Neuronal stem cell (in vitro differentiated cells): ENCODE measurements around the gene GOLGA6L10.
"Not testable (repeated sequence)": the region's sequence is repeated elsewhere in the genome, so short reads cannot be mapped to it uniquely, and the experiment has no call there.

ENCODE experiments used
- DNase-seq: peaks from one replicate; pipeline ENCODE4 v3.0.0-alpha.2; 2013; ENCODE audit warnings: low spot score
- H2AFZ ChIP-seq: one replicate; pipeline ENCODE4 v1.6.1; 2013; ENCODE audit warnings: mild to moderate bottlenecking, low read length, inconsistent platforms
- H2AK5ac ChIP-seq: 2 replicates; pipeline ENCODE4 v1.6.1; 2013; ENCODE audit warnings: low read depth, mild to moderate bottlenecking, inconsistent platforms, low read length, moderate library complexity, mixed read lengths
- H2BK120ac ChIP-seq: 2 replicates; pipeline ENCODE4 v1.6.1; 2013; ENCODE audit warnings: low read depth, mild to moderate bottlenecking, inconsistent platforms, low read length, moderate library complexity, mixed read lengths
- H2BK12ac ChIP-seq: one replicate; pipeline ENCODE4 v1.6.1; 2013; ENCODE audit warnings: low read length, inconsistent platforms
- H2BK15ac ChIP-seq: 2 replicates; pipeline ENCODE4 v1.6.1; 2013; ENCODE audit warnings: mild to moderate bottlenecking, low read length, inconsistent platforms, mixed read lengths
- H2BK5ac ChIP-seq: one replicate; pipeline ENCODE4 v1.6.1; 2013; ENCODE audit warnings: inconsistent platforms, mild to moderate bottlenecking, low read length, moderate library complexity
- H3K14ac ChIP-seq: one replicate; pipeline ENCODE4 v1.6.1; 2013; ENCODE audit warnings: low read length, inconsistent platforms
- H3K18ac ChIP-seq: 2 replicates; pipeline ENCODE4 v1.6.1; 2013; ENCODE audit warnings: low read length, inconsistent platforms
- H3K23ac ChIP-seq: 2 replicates; pipeline ENCODE4 v1.6.1; 2013; ENCODE audit warnings: low read depth, mild to moderate bottlenecking, mixed read lengths, low read length, inconsistent platforms; ENCODE audit not compliant: poor library complexity
- H3K27ac ChIP-seq: replicated peaks from 3 replicates; pipeline ENCODE4 v1.5.1; 2013; ENCODE audit warnings: low read length, inconsistent platforms
- H3K27me3 ChIP-seq, 3 experiments: 2 replicates each; pipeline ENCODE4 v1.6.1; 2013; ENCODE audit warnings: low read length in 3 of 3, mild to moderate bottlenecking in 2 of 3, inconsistent platforms in 1 of 3, low read depth in 1 of 3, mixed read lengths in 1 of 3, moderate library complexity in 1 of 3; ENCODE audit not compliant: control insufficient read depth in 3 of 3, insufficient read depth in 3 of 3
- H3K36me3 ChIP-seq, 2 donors: replicated peaks in 1 of 2; 2 replicates each; pipeline ENCODE4 v1.6.1; 2013; ENCODE audit warnings: low read length in 2 of 2; ENCODE audit not compliant: control insufficient read depth in 2 of 2, insufficient read depth in 2 of 2
- H3K4ac ChIP-seq: 2 replicates; pipeline ENCODE4 v1.6.1; 2013; ENCODE audit warnings: inconsistent platforms, mild to moderate bottlenecking, low read length, moderate library complexity
- H3K4me1 ChIP-seq, 2 donors: 1 replicate in 1 of 2; 2 replicates in 1 of 2; pipeline ENCODE4 v1.6.1; 2013; ENCODE audit warnings: low read length in 2 of 2, low read depth in 1 of 2; ENCODE audit not compliant: control insufficient read depth in 2 of 2, insufficient read depth in 1 of 2
- H3K4me2 ChIP-seq: one replicate; pipeline ENCODE4 v1.6.1; 2013; ENCODE audit warnings: mild to moderate bottlenecking, low read length, inconsistent platforms; ENCODE audit not compliant: insufficient read depth, poor library complexity, severe bottlenecking
- H3K4me3 ChIP-seq, 2 donors: 2 replicates each; pipeline ENCODE4 v1.5.1; 2013; ENCODE audit warnings: low read length in 2 of 2, mild to moderate bottlenecking in 2 of 2, inconsistent platforms in 1 of 2, moderate library complexity in 1 of 2
- H3K79me1 ChIP-seq: one replicate; pipeline ENCODE4 v1.6.1; 2013; ENCODE audit warnings: low read depth, mild to moderate bottlenecking, inconsistent platforms, low read length, moderate library complexity
- H3K9ac ChIP-seq: one replicate; pipeline ENCODE4 v1.6.1; 2013; ENCODE audit warnings: mild to moderate bottlenecking, low read depth, low read length, inconsistent platforms; ENCODE audit not compliant: poor library complexity
- H3K9me3 ChIP-seq, 2 donors: replicated peaks in 1 of 2; 2 replicates each; pipeline versions ENCODE3 to v1.6.1; 2013; ENCODE audit warnings: low read length in 2 of 2, mild to moderate bottlenecking in 2 of 2, inconsistent platforms in 1 of 2, low read depth in 1 of 2, mixed read lengths in 1 of 2, moderate library complexity in 1 of 2; ENCODE audit not compliant: control insufficient read depth in 2 of 2, insufficient read depth in 1 of 2
- H4K8ac ChIP-seq: one replicate; pipeline ENCODE4 v1.6.1; 2013; ENCODE audit warnings: low read depth, mild to moderate bottlenecking, inconsistent platforms, low read length, moderate library complexity
- H4K91ac ChIP-seq: one replicate; pipeline ENCODE4 v1.6.1; 2013; ENCODE audit warnings: low read length, low read depth, mild to moderate bottlenecking, inconsistent platforms; ENCODE audit not compliant: poor library complexity
- WGBS, 2 donors: extraction: QIAGEN DNeasy Blood & Tissue Kit; methylation state at CpG; one replicate each; pipeline ENCODE4 v1.1.7; 2013; ENCODE audit warnings: missing lambda C conversion rate in 2 of 2, mixed read lengths in 1 of 2; ENCODE audit not compliant: insufficient read length in 2 of 2, insufficient replicate concordance in 1 of 2; ENCODE audit errors: extremely low coverage in 2 of 2; 5-methylcytosine and 5-hydroxymethylcytosine counted together

Gene GOLGA6L10

GRCh38 chr15:82338573-82338972, 10.7 kb downstream of the GOLGA6L10 start:
- not testable (repeated sequence) for H2AK5ac ChIP-seq, H2BK5ac ChIP-seq, H3K4ac ChIP-seq, H2BK15ac ChIP-seq, H2AFZ ChIP-seq, H3K4me1 ChIP-seq, H3K4me3 ChIP-seq, H2BK120ac ChIP-seq, H3K9ac ChIP-seq, H3K23ac ChIP-seq, H3K27ac ChIP-seq, H3K4me2 ChIP-seq, H3K36me3 ChIP-seq, H4K8ac ChIP-seq, H4K91ac ChIP-seq, H3K27me3 ChIP-seq, H3K9me3 ChIP-seq, H2BK12ac ChIP-seq, H3K79me1 ChIP-seq, DNase-seq, H3K14ac ChIP-seq, H3K18ac ChIP-seq
- WGBS, 2 donors, result no CpG with 5 or more reads among the region's 8 CpGs

GRCh38 chr15:82338053-82338452, 11.2 kb downstream of the GOLGA6L10 start:
- no CpG with 5 or more reads among the region's 11 CpGs for WGBS, 2 donors
- not testable (repeated sequence) for H3K4me1 ChIP-seq, H3K9ac ChIP-seq, H4K91ac ChIP-seq, H3K27me3 ChIP-seq, H3K4me2 ChIP-seq, H2BK12ac ChIP-seq, H2BK120ac ChIP-seq, H2AK5ac ChIP-seq, H4K8ac ChIP-seq, H3K23ac ChIP-seq, H3K9me3 ChIP-seq, DNase-seq, H3K27ac ChIP-seq, H3K4ac ChIP-seq, H3K79me1 ChIP-seq, H2AFZ ChIP-seq, H2BK5ac ChIP-seq, H3K14ac ChIP-seq, H3K36me3 ChIP-seq, H2BK15ac ChIP-seq, H3K4me3 ChIP-seq, H3K18ac ChIP-seq

- not testable (repeated sequence) for H3K4me3 ChIP-seq, H3K27me3 ChIP-seq, H3K36me3 ChIP-seq, H3K14ac ChIP-seq, H3K9ac ChIP-seq, H2AK5ac ChIP-seq, H3K4ac ChIP-seq, H3K23ac ChIP-seq, H2BK12ac ChIP-seq, H3K4me2 ChIP-seq, H2BK15ac ChIP-seq, DNase-seq, H2BK120ac ChIP-seq, H4K91ac ChIP-seq, H4K8ac ChIP-seq, H3K9me3 ChIP-seq, H2AFZ ChIP-seq, H3K79me1 ChIP-seq, H2BK5ac ChIP-seq, H3K4me1 ChIP-seq, H3K27ac ChIP-seq, H3K18ac ChIP-seq
- WGBS, 2 donors, result no CpG with 5 or more reads among the region's 5 CpGs
Measured at GRCh38 chr15:82337051-82337450, 12.2 kb downstream of the GOLGA6L10 start.

GRCh38 chr15:82336180-82336647, 13.1 kb downstream of the GOLGA6L10 start:
- H2AK5ac ChIP-seq, H3K4me3 ChIP-seq, H2BK120ac ChIP-seq, H3K4ac ChIP-seq, H2BK5ac ChIP-seq, H3K23ac ChIP-seq, H3K36me3 ChIP-seq, H3K27me3 ChIP-seq, H2AFZ ChIP-seq, H3K4me1 ChIP-seq, H4K91ac ChIP-seq, H2BK15ac ChIP-seq, H3K4me2 ChIP-seq, H3K18ac ChIP-seq, H3K79me1 ChIP-seq, H3K9me3 ChIP-seq, H3K27ac ChIP-seq, H3K9ac ChIP-seq, H4K8ac ChIP-seq, DNase-seq, H2BK12ac ChIP-seq: not testable (repeated sequence)
- no CpG with 5 or more reads among the region's 10 CpGs for WGBS, 2 donors
- H3K14ac ChIP-seq, result peak overlapping the region; percentile 82
